Panc1 (cell line): ENCODE data around the gene NRSN1. TPM values are rescaled to one million over a fixed set of nuclear protein-coding genes. Genes with fewer than 3 reads are reported as not detected.

Experiments
- total RNA-seq: library from RNA; stranded (reverse); gene quantifications from one replicate; pipeline ENCODE4 v1.2.1, GENCODE V29; 2021; ENCODE audit not compliant: unreplicated experiment

NRSN1 gene
- total RNA-seq, 1 experiment from 2014 or later, result not detected

Other genes starting within 250 kb of the NRSN1 start
- 0.15 TPM for gene DCDC2, start 231.8 kb downstream of the NRSN1 start, total RNA-seq